HG02938 (cell line): ENCODE data around the gene INSIG2.
"Not testable (repeated sequence)": the region's sequence is repeated elsewhere in the genome, so short reads cannot be mapped to it uniquely, and the experiment has no call there.

ENCODE experiments used
- ATAC-seq: cut with Tn5 transposase; IDR thresholded peaks from one replicate; pipeline ENCODE4 v1.9.1; 2021; ENCODE audit warnings: mild to moderate bottlenecking, moderate library complexity; ENCODE audit not compliant: unreplicated experiment

INSIG2 gene

GRCh38 chr2:118059919-118060478 is 28.3 kb upstream of the INSIG2 start:
- ATAC-seq, result no peak

GRCh38 chr2:118061135-118061955 is 26.9 kb upstream of the INSIG2 start:
- peak; percentile 75 for ATAC-seq

- no peak for ATAC-seq
Measured at GRCh38 chr2:118062048-118062447, 26.2 kb upstream of the INSIG2 start.

GRCh38 chr2:118062669-118063068 is 25.6 kb upstream of the INSIG2 start:
- no peak for ATAC-seq

- ATAC-seq, result no peak
Measured at GRCh38 chr2:118065015-118065706, 23.1 kb upstream of the INSIG2 start.

GRCh38 chr2:118065921-118066511 is 22.3 kb upstream of the INSIG2 start:
- ATAC-seq, result no peak

- ATAC-seq, result no peak
Measured at GRCh38 chr2:118077636-118078247, 10.5 kb upstream of the INSIG2 start.

- ATAC-seq, result no peak
Measured at GRCh38 chr2:118078734-118079133, 9.5 kb upstream of the INSIG2 start.

GRCh38 chr2:118084491-118085089 is 3.7 kb upstream of the INSIG2 start:
- no peak for ATAC-seq

GRCh38 chr2:118085173-118086023 is 2.9 kb upstream of the INSIG2 start:
- ATAC-seq, result no peak

- ATAC-seq, result no peak
Measured at GRCh38 chr2:118086024-118086633, 2.1 kb upstream of the INSIG2 start.

- peak; percentile 27 for ATAC-seq
Measured at GRCh38 chr2:118089139-118089800, 999 bp downstream of the INSIG2 start.

GRCh38 chr2:118090387-118091139 is 2.3 kb downstream of the INSIG2 start:
- ATAC-seq, result no peak

- ATAC-seq, result no peak
Measured at GRCh38 chr2:118091140-118091478, 2.8 kb downstream of the INSIG2 start.

- ATAC-seq, result no peak
Measured at GRCh38 chr2:118091631-118092030, 3.4 kb downstream of the INSIG2 start.

- not testable (repeated sequence) for ATAC-seq
Measured at GRCh38 chr2:118094102-118094501, 5.8 kb downstream of the INSIG2 start.

GRCh38 chr2:118094503-118094902 is 6.2 kb downstream of the INSIG2 start:
- no peak for ATAC-seq

- no peak for ATAC-seq
Measured at GRCh38 chr2:118095610-118096009, 7.3 kb downstream of the INSIG2 start.
